Neural progenitor cell (in vitro differentiated cells): ENCODE data around the gene TTPAL. TPM values are rescaled to one million over a fixed set of nuclear protein-coding genes. Genes with fewer than 3 reads are reported as not detected.

Experiments
- DNase-seq: peaks from one replicate; pipeline ENCODE4 v3.0.0-alpha.2; 2016; ENCODE audit warnings: low spot score
- H2AFZ ChIP-seq: fragments of 200-600 bp; sonication (generic); replicated peaks from 2 replicates; pipeline ENCODE4 v1.6.1; 2016; ENCODE audit warnings: antibody characterized with exemption
- H3F3A ChIP-seq: fragments of 200-600 bp; sonication (generic); 2 replicates; pipeline ENCODE4 v1.6.1; 2016; ENCODE audit warnings: antibody characterized with exemption, low read depth
- H3K27ac ChIP-seq: fragments of 200-600 bp; sonication (generic); 2 replicates; pipeline ENCODE4 v1.5.1; 2016; ENCODE audit warnings: mild to moderate bottlenecking
- H3K27me3 ChIP-seq: fragments of 200-600 bp; sonication (generic); 2 replicates; pipeline ENCODE4 v1.6.1; 2016; ENCODE audit warnings: mild to moderate bottlenecking, moderate library complexity
- H3K36me3 ChIP-seq: fragments of 200-600 bp; sonication (generic); 2 replicates; pipeline ENCODE4 v1.5.1; 2016
- H3K4me1 ChIP-seq: fragments of 200-600 bp; sonication (generic); 2 replicates; pipeline ENCODE4 v1.6.1; 2016; ENCODE audit warnings: mixed run types
- H3K4me2 ChIP-seq: fragments of 200-600 bp; sonication (generic); 2 replicates; pipeline ENCODE4 v1.6.1; 2016
- H3K4me3 ChIP-seq: fragments of 200-600 bp; sonication (generic); 2 replicates; pipeline ENCODE4 v1.5.1; 2016
- H3K79me2 ChIP-seq: fragments of 200-600 bp; sonication (generic); 2 replicates; pipeline ENCODE4 v1.6.1; 2016; ENCODE audit warnings: low read depth
- H3K9ac ChIP-seq: fragments of 200-600 bp; sonication (generic); 2 replicates; pipeline ENCODE4 v1.6.1; 2016
- H3K9me3 ChIP-seq: fragments of 200-600 bp; sonication (generic); 2 replicates; pipeline ENCODE4 v1.5.1; 2016; ENCODE audit warnings: low read depth
- H4K20me1 ChIP-seq: fragments of 200-600 bp; sonication (generic); 2 replicates; pipeline ENCODE4 v1.6.1; 2016; ENCODE audit warnings: low read depth
- H3K27ac Mint-ChIP-seq: 3 replicates; pipeline ENCODE4 v1.8.0; 2021; ENCODE audit warnings: mixed read lengths
- H3K27me3 Mint-ChIP-seq: 2 replicates; pipeline ENCODE4 v1.8.0; 2022; ENCODE audit warnings: low read depth, mild to moderate bottlenecking, inconsistent platforms, moderate library complexity, mixed read lengths; ENCODE audit not compliant: insufficient read depth
- H3K36me3 Mint-ChIP-seq: 3 replicates; pipeline ENCODE4 v1.8.0; 2021; ENCODE audit warnings: mixed read lengths
- H3K4me1 Mint-ChIP-seq: 3 replicates; pipeline ENCODE4 v1.8.0; 2021; ENCODE audit warnings: mixed read lengths
- H3K4me3 Mint-ChIP-seq: 3 replicates; pipeline ENCODE4 v1.8.0; 2021; ENCODE audit warnings: mild to moderate bottlenecking, moderate library complexity, mixed read lengths
- H3K9me3 Mint-ChIP-seq: 3 replicates; pipeline ENCODE4 v1.8.0; 2020; ENCODE audit warnings: mixed read lengths
- EZH2 ChIP-seq: fragments of 200-600 bp; sonication (generic); IDR thresholded peaks from 2 replicates; pipeline ENCODE4 v1.6.1; 2017; ENCODE audit warnings: antibody characterized with exemption, mild to moderate bottlenecking, moderate library complexity
- EZH2phosphoT487 ChIP-seq: fragments of 200-600 bp; sonication (generic); IDR thresholded peaks from 2 replicates; pipeline ENCODE4 v1.6.1; 2017; ENCODE audit warnings: antibody characterized with exemption
- total RNA-seq: library from RNA; depleted of rRNA; stranded (reverse); fragments of >200 nt; gene quantifications from 2 replicates; pipeline ENCODE4 v1.2.3, GENCODE V29; 2015; ENCODE audit warnings: low replicate concordance
- TF ChIP-seq, protein P1 (sequence below): fragments of 200-600 bp; sonication (generic); IDR thresholded peaks from 2 replicates; pipeline ENCODE4 v1.5.1; 2017; ENCODE audit warnings: antibody characterized with exemption, mild to moderate bottlenecking

TTPAL gene
- total RNA-seq, 1 donor from 2014 or later = 7.8 TPM

DNA sequence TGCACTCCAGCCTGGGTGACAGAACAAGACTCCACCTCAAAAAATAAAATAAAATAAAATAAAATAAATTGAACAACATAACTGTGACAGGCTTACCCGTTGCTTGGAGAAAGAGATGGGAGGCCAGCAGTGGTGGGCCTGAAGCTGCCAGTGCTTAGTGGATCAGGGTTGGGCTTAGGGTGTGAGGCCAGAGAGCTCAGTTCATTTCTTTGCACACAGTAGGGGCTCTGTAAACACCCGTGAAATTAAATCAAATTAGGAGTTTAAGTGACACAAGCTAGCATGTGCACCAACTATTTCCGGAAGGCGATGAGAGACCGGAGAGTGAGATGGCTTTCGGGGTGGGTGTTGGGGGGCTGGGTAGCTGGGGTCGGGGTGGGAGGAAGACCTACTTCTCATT lies 25.8 kb upstream of the TTPAL start:
- H2AFZ ChIP-seq = no peak overlapping the region
- no peak overlapping the region for H3K9ac ChIP-seq
- TF ChIP-seq EZH2phosphoT487 (no peak), EZH2 (no peak)
- TF ChIP-seq, protein P1, sequence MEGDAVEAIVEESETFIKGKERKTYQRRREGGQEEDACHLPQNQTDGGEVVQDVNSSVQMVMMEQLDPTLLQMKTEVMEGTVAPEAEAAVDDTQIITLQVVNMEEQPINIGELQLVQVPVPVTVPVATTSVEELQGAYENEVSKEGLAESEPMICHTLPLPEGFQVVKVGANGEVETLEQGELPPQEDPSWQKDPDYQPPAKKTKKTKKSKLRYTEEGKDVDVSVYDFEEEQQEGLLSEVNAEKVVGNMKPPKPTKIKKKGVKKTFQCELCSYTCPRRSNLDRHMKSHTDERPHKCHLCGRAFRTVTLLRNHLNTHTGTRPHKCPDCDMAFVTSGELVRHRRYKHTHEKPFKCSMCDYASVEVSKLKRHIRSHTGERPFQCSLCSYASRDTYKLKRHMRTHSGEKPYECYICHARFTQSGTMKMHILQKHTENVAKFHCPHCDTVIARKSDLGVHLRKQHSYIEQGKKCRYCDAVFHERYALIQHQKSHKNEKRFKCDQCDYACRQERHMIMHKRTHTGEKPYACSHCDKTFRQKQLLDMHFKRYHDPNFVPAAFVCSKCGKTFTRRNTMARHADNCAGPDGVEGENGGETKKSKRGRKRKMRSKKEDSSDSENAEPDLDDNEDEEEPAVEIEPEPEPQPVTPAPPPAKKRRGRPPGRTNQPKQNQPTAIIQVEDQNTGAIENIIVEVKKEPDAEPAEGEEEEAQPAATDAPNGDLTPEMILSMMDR = no peak
- Mint-ChIP-seq H3K36me3 (no peaks in the 10 kb centered on the region), H3K4me1 (no peaks in the 10 kb centered on the region), H3K27me3 (peaks cover 10% of the 10 kb centered on the region), H3K27ac (peak overlapping the region; percentile 50), H3K4me3 (peak overlapping the region; percentile 58), H3K9me3 (no peaks in the 10 kb centered on the region)
- H3K27ac ChIP-seq = no peak overlapping the region
- H3F3A ChIP-seq = no peaks in the 10 kb centered on the region
- H3K4me1 ChIP-seq = no peaks in the 10 kb centered on the region
- no peak overlapping the region for H3K4me3 ChIP-seq
- H3K27me3 ChIP-seq = no peaks in the 10 kb centered on the region
- H3K9me3 ChIP-seq = no peaks in the 10 kb centered on the region
- H3K79me2 ChIP-seq = no peaks in the 10 kb centered on the region
- no peak overlapping the region for H3K4me2 ChIP-seq
- no peak for DNase-seq
- H4K20me1 ChIP-seq = no peaks in the 10 kb centered on the region
- H3K36me3 ChIP-seq = no peaks in the 10 kb centered on the region

DNA sequence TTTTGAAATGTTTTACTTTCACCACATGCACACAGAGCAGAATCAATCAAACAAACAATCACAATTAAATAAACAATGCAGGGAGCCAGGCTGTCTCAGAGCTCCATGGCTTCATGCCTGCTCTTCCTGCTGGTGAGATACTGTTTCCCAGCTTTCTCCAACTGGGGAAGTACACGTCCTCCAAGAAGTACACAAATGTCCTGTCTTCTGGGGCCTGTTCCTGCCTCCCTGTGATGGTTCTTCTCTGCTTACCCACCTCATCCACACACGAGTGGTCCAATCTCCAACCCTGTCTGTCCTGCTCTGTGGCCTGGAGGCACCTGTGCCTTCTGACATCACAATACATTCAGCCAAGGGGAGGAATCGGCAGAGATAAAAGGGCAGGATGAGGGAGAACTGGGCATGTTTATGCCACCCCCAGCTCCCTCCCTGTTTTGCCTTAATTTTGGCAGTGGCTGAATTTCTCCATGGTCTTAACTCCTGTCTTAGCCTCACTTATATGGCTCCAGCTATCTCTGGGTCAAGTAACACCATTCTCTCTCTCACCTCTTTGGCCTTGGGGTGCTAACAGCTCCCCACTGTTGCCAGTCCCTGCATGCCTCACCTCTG lies 25.3 kb upstream of the TTPAL start:
- Histone ChIP-seq H3K36me3 (no peaks in the 10 kb centered on the region), H3K27me3 (no peaks in the 10 kb centered on the region), H3K9ac (no peak overlapping the region), H2AFZ (no peak overlapping the region), H4K20me1 (no peaks in the 10 kb centered on the region), H3K79me2 (no peaks in the 10 kb centered on the region), H3K9me3 (no peaks in the 10 kb centered on the region), H3F3A (no peaks in the 10 kb centered on the region), H3K4me1 (no peaks in the 10 kb centered on the region), H3K4me2 (no peak overlapping the region), H3K4me3 (no peak overlapping the region), H3K27ac (no peak overlapping the region)
- Mint-ChIP-seq H3K27me3 (peaks cover 9% of the 10 kb centered on the region), H3K4me1 (no peaks in the 10 kb centered on the region), H3K4me3 (no peak overlapping the region), H3K27ac (no peak overlapping the region), H3K36me3 (no peaks in the 10 kb centered on the region), H3K9me3 (no peaks in the 10 kb centered on the region)
- no peak for DNase-seq
- TF ChIP-seq, protein P1 = no peak
- no peak for TF ChIP-seq EZH2phosphoT487

DNA sequence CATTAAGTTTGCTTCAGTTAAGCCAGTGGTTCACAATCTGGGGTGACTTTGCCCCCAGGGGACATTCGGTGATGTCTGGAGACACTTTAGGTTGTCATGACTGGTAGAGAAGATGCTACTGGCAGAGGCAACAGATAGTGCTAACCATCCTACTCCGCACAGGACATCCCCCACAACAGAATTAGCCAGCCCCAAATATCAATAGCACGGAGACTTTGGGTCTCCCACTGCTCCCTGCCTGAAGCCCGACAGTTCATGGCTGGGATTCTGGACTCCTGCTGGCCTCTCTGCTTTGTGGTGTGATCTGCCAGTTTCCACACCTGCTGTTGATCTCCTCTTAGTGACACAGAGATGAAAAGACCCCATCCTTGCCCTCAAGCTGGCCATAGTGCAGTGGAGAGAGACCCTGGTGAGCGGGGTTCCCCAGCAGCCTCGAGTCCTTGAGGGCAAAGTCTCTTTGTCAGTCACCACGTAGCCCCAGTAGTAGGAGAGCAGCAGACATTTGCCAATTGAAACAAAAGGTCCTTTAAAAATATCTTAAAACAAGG lies 24.7 kb upstream of the TTPAL start:
- TF ChIP-seq EZH2phosphoT487 (no peak), EZH2 (no peak)
- TF ChIP-seq, protein P1 = no peak
- Mint-ChIP-seq H3K27me3 (peaks cover 8% of the 10 kb centered on the region), H3K36me3 (no peaks in the 10 kb centered on the region), H3K27ac (no peak overlapping the region), H3K9me3 (no peaks in the 10 kb centered on the region), H3K4me3 (no peak overlapping the region), H3K4me1 (no peaks in the 10 kb centered on the region)
- Histone ChIP-seq H3K27me3 (no peaks in the 10 kb centered on the region), H4K20me1 (no peaks in the 10 kb centered on the region), H3K27ac (no peak overlapping the region), H3K9ac (no peak overlapping the region), H3F3A (no peaks in the 10 kb centered on the region), H3K4me1 (no peaks in the 10 kb centered on the region), H2AFZ (peak overlapping the region; percentile 84), H3K4me2 (no peak overlapping the region), H3K79me2 (no peaks in the 10 kb centered on the region), H3K36me3 (no peaks in the 10 kb centered on the region), H3K4me3 (no peak overlapping the region), H3K9me3 (no peaks in the 10 kb centered on the region)
- no peak for DNase-seq
